Thoracic aorta (tissue), 2 donors: ENCODE data around the gene TRIM31. TPM values are rescaled to one million over a fixed set of nuclear protein-coding genes. Genes with fewer than 3 reads are reported as not detected.

Source experiments
- ATAC-seq: fragments of 150-250 bp; one replicate; pipeline ENCODE4 v1.8.0; 2017; ENCODE audit warnings: low read depth; ENCODE audit not compliant: insufficient number of reproducible peaks, low FRiP score
- DNase-seq: peaks from one replicate; pipeline ENCODE4 v3.0.0-alpha.2; 2020; ENCODE audit warnings: low spot score
- H3K27ac ChIP-seq, 2 donors: fragments of 200-600 bp; sonication (generic); 1 replicate in 1 of 2; 2 replicates in 1 of 2; pipeline ENCODE4 v1.5.1; 2016; ENCODE audit warnings: mild to moderate bottlenecking in 2 of 2, moderate library complexity in 2 of 2
- H3K27me3 ChIP-seq: fragments of 200-600 bp; sonication (generic); replicated peaks from 2 replicates; pipeline ENCODE4 v1.6.0; 2016; ENCODE audit warnings: mild to moderate bottlenecking; ENCODE audit not compliant: insufficient read depth
- H3K36me3 ChIP-seq: fragments of 200-600 bp; sonication (generic); one replicate; pipeline ENCODE4 v1.5.1; 2016
- H3K4me1 ChIP-seq, 2 donors: fragments of 200-600 bp; sonication (generic); 1 replicate in 1 of 2; 2 replicates in 1 of 2; pipeline versions ENCODE4 v1.5.1 to v1.6.0; 2016; ENCODE audit warnings: low read depth in 2 of 2, mild to moderate bottlenecking in 1 of 2; ENCODE audit not compliant: control insufficient read depth in 1 of 2
- H3K4me3 ChIP-seq: fragments of 200-600 bp; sonication (generic); 2 replicates; pipeline ENCODE4 v1.5.1; 2016; ENCODE audit warnings: mild to moderate bottlenecking
- H3K9me3 ChIP-seq: fragments of 200-600 bp; sonication (generic); 2 replicates; pipeline ENCODE4 v1.5.1; 2016
- total RNA-seq, 2 donors: library from RNA; depleted of rRNA; stranded (reverse); fragments of >200 nt; gene quantifications; one replicate each; pipeline versions ENCODE4 v1.1.0 to v1.2.3, GENCODE V29; 2016
- TF ChIP-seq, protein P1 (sequence below): fragments of 200-600 bp; sonication (generic); IDR thresholded peaks from one replicate; pipeline ENCODE4 v1.5.1; 2019; ENCODE audit warnings: antibody characterized with exemption

TRIM31 gene
- total RNA-seq, 2 donors from 2014 or later, result 2.0 TPM; not detected in 1

- peak overlapping the region; percentile 70 for H3K4me3 ChIP-seq
- H3K9me3 ChIP-seq, result no peaks in the 10 kb centered on the region
- ATAC-seq (peak; percentile 52), DNase-seq (peak; percentile 36)
- H3K36me3 ChIP-seq, result no peaks in the 10 kb centered on the region
- peaks cover 8 to 27% of the 10 kb centered on the region in 2 donors for H3K4me1 ChIP-seq
- peak overlapping the region in 1 of 2 donors; percentile 39 for H3K27ac ChIP-seq
- H3K27me3 ChIP-seq, result peaks cover 18% of the 10 kb centered on the region
- TF ChIP-seq, protein P1, sequence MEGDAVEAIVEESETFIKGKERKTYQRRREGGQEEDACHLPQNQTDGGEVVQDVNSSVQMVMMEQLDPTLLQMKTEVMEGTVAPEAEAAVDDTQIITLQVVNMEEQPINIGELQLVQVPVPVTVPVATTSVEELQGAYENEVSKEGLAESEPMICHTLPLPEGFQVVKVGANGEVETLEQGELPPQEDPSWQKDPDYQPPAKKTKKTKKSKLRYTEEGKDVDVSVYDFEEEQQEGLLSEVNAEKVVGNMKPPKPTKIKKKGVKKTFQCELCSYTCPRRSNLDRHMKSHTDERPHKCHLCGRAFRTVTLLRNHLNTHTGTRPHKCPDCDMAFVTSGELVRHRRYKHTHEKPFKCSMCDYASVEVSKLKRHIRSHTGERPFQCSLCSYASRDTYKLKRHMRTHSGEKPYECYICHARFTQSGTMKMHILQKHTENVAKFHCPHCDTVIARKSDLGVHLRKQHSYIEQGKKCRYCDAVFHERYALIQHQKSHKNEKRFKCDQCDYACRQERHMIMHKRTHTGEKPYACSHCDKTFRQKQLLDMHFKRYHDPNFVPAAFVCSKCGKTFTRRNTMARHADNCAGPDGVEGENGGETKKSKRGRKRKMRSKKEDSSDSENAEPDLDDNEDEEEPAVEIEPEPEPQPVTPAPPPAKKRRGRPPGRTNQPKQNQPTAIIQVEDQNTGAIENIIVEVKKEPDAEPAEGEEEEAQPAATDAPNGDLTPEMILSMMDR, result no peak
These were observed 11.2 kb downstream of the TRIM31 start for GRCh38 chr6:30101444-30102413.

DNA sequence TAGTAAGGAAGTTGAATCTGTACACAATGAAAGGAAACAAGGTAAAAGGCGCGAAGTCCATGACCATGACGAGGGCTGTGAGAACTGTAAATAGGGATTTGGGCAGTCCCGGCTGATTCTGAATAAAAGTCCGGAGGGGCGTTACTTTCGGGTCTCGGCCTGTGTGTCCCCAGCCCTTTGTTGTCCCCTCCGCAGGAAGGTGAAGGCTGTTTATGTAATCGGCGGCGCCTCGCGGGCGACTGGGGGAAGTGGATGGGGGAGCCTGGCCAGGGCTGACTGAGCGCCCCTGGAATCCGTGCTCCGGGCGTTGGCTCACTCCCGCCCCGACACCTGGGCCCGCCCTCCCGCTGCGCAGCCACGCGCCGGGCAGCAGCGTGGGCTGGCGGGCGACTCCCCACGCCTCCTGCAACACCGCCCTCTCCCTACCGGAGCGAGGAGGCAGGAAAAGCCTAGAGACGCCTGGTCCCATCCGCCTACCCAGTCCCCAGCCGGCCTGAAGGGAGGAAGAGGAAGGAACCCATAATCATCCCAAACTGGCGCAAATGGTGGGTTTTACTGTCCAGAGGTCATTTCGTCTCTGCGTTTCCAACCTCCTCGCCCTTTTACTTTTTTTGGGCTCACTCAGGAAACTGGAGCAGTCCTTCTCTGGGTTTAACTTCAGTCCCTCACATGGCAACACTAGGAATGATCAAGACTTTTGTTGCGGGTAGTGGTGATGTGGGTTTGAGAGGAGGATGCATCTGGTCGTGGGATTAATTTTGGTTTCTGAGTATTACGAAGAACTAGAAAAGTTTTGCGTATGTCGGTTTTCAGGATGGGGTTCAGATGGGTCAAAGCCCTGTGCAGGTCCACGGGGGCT is 12.1 kb downstream of the TRIM31 start:
- ATAC-seq (no peak), DNase-seq (no peak)
- Histone ChIP-seq H3K9me3 (no peaks in the 10 kb centered on the region), H3K36me3 (no peaks in the 10 kb centered on the region), H3K4me1 (peaks cover 8 to 27% of the 10 kb centered on the region in 2 donors), H3K4me3 (peak overlapping the region; percentile 70), H3K27me3 (peaks cover 18% of the 10 kb centered on the region), H3K27ac (no peak overlapping the region)
- TF ChIP-seq, protein P1, result no peak

GRCh38 chr6:30100154-30100553 is 12.7 kb downstream of the TRIM31 start:
- no peaks in the 10 kb centered on the region for H3K36me3 ChIP-seq
- peaks cover 8 to 27% of the 10 kb centered on the region in 2 donors for H3K4me1 ChIP-seq
- H3K9me3 ChIP-seq, result no peaks in the 10 kb centered on the region
- no peak for ATAC-seq
- H3K27me3 ChIP-seq, result peaks cover 18% of the 10 kb centered on the region
- TF ChIP-seq, protein P1, result no peak
- no peak overlapping the region for H3K4me3 ChIP-seq
- H3K27ac ChIP-seq, result peak overlapping the region in 1 of 2 donors; percentile 14
- no peak for DNase-seq

GRCh38 chr6:30097902-30098768 is 14.8 kb downstream of the TRIM31 start:
- no peaks in the 10 kb centered on the region for H3K36me3 ChIP-seq
- peaks cover 18% of the 10 kb centered on the region for H3K27me3 ChIP-seq
- no peak overlapping the region for H3K4me3 ChIP-seq
- no peak for ATAC-seq
- H3K27ac ChIP-seq, result no peak overlapping the region
- peaks cover 8 to 27% of the 10 kb centered on the region in 2 donors for H3K4me1 ChIP-seq
- DNase-seq, result no peak
- TF ChIP-seq, protein P1, result no peak
- no peaks in the 10 kb centered on the region for H3K9me3 ChIP-seq
